IMR-90 (cell line): ENCODE measurements around the gene HCAR3. TPM values are rescaled to one million over a fixed set of nuclear protein-coding genes. Genes with fewer than 3 reads are reported as not detected.
"Not testable (repeated sequence)": the region's sequence is repeated elsewhere in the genome, so short reads cannot be mapped to it uniquely, and the experiment has no call there.

Source experiments
- ATAC-seq: fragments of 200-7000 bp; cut with Tn5 transposase; 2 replicates; pipeline ENCODE4 v1.9.1; 2020; ENCODE audit warnings: low read depth, mild to moderate bottlenecking, moderate library complexity
- BruUV-seq: library from RNA; stranded (reverse); fragments of 400-500 nt; replicated peaks from 2 replicates; lab custom pipeline; 2021; lab: Mats Ljungman, UMichigan
- CTCF ChIA-PET: fragments of 300-600 bp; formaldehyde crosslinking; extraction: SDS; loops from one replicate; lab custom pipeline; 2021; ENCODE audit warnings: antibody characterized with exemption; lab: Yijun Ruan, JAX
- POLR2A ChIA-PET: fragments of 300-600 bp; sonication (Branson Sonifier 250); formaldehyde crosslinking; loops from one replicate; lab custom pipeline; 2022; ENCODE audit warnings: antibody characterized with exemption; ENCODE audit not compliant: unreplicated experiment; lab: Charles Lee
- DNase-seq: peaks from one replicate; pipeline ENCODE4 v3.0.0; 2013
- H2AFZ ChIP-seq: replicated peaks from 2 replicates; pipeline ENCODE3; 2013; ENCODE audit warnings: low read length, mild to moderate bottlenecking; ENCODE audit not compliant: poor library complexity
- H2AK5ac ChIP-seq: 2 replicates; pipeline ENCODE4 v1.6.1; 2013; ENCODE audit warnings: low read depth, low read length, inconsistent platforms
- H2AK9ac ChIP-seq: replicated peaks from 2 replicates; pipeline ENCODE3; 2013; ENCODE audit warnings: mild to moderate bottlenecking, low read depth, low read length, moderate library complexity; ENCODE audit not compliant: poor library complexity
- H2BK120ac ChIP-seq: 2 replicates; pipeline ENCODE4 v1.6.1; 2013; ENCODE audit warnings: low read depth, low read length, inconsistent platforms
- H2BK15ac ChIP-seq: 3 replicates; pipeline ENCODE4 v1.6.1; 2013; ENCODE audit warnings: low read depth, low read length, inconsistent platforms
- H2BK20ac ChIP-seq: 2 replicates; pipeline ENCODE4 v1.6.1; 2013; ENCODE audit warnings: low read depth, mild to moderate bottlenecking, inconsistent platforms, low read length, moderate library complexity
- H2BK5ac ChIP-seq: 2 replicates; pipeline ENCODE4 v1.6.1; 2013; ENCODE audit warnings: mild to moderate bottlenecking, low read depth, low read length, inconsistent platforms; ENCODE audit not compliant: poor library complexity, severe bottlenecking
- H3K14ac ChIP-seq: replicated peaks from 2 replicates; pipeline ENCODE4 v1.6.1; 2013; ENCODE audit warnings: low read depth, low read length, inconsistent platforms
- H3K18ac ChIP-seq: 2 replicates; pipeline ENCODE4 v1.6.1; 2013; ENCODE audit warnings: low read depth, low read length, control low read depth
- H3K23ac ChIP-seq: 2 replicates; pipeline ENCODE4 v1.6.1; 2013; ENCODE audit warnings: low read depth, low read length, inconsistent platforms
- H3K27ac ChIP-seq: 2 replicates; pipeline ENCODE4 v1.5.1; 2013; ENCODE audit warnings: mild to moderate bottlenecking, control low read depth, low read length; ENCODE audit not compliant: insufficient read depth
- H3K27me3 ChIP-seq: 2 replicates; pipeline ENCODE4 v1.6.1; 2013; ENCODE audit warnings: low read length; ENCODE audit not compliant: control insufficient read depth, insufficient read depth
- H3K36me3 ChIP-seq: 2 replicates; pipeline ENCODE4 v1.6.1; 2013; ENCODE audit warnings: low read length, mixed read lengths; ENCODE audit not compliant: control insufficient read depth, insufficient read depth
- H3K4ac ChIP-seq: 2 replicates; pipeline ENCODE4 v1.6.1; 2013; ENCODE audit warnings: low read depth, low read length, inconsistent platforms
- H3K4me1 ChIP-seq: 2 replicates; pipeline ENCODE4 v1.6.1; 2013; ENCODE audit warnings: low read length, mixed read lengths; ENCODE audit not compliant: control insufficient read depth, insufficient read depth
- H3K4me2 ChIP-seq: 2 replicates; pipeline ENCODE4 v1.6.1; 2013; ENCODE audit warnings: low read depth, mild to moderate bottlenecking, control low read depth, low read length, moderate library complexity
- H3K4me3 ChIP-seq: 2 replicates; pipeline ENCODE4 v1.5.1; 2013; ENCODE audit warnings: low read depth, mild to moderate bottlenecking, control low read depth, low read length, moderate library complexity; ENCODE audit not compliant: insufficient read depth
- H3K56ac ChIP-seq: 2 replicates; pipeline ENCODE4 v1.6.1; 2013; ENCODE audit warnings: low read length, inconsistent platforms; ENCODE audit not compliant: insufficient read depth; ENCODE audit errors: extremely low read depth
- H3K79me1 ChIP-seq, 2 experiments: 2 replicates each; pipeline ENCODE4 v1.6.1; 2013; ENCODE audit warnings: low read length in 2 of 2, inconsistent platforms in 1 of 2, low read depth in 1 of 2
- H3K9ac ChIP-seq: 2 replicates; pipeline ENCODE4 v1.6.1; 2013; ENCODE audit warnings: low read depth, low read length, control low read depth
- H3K9me1 ChIP-seq: 2 replicates; pipeline ENCODE4 v1.6.1; 2013; ENCODE audit warnings: low read length, inconsistent platforms; ENCODE audit not compliant: insufficient read depth
- H3K9me3 ChIP-seq: 2 replicates; pipeline ENCODE4 v1.6.1; 2013; ENCODE audit warnings: low read length; ENCODE audit not compliant: control insufficient read depth, insufficient read depth
- H4K20me1 ChIP-seq: 2 replicates; pipeline ENCODE4 v1.6.1; 2013; ENCODE audit warnings: low read length, inconsistent platforms; ENCODE audit not compliant: insufficient read depth
- H4K5ac ChIP-seq: 2 replicates; pipeline ENCODE4 v1.6.1; 2013; ENCODE audit warnings: mild to moderate bottlenecking, low read depth, low read length, control low read depth
- H4K8ac ChIP-seq, 2 experiments: 2 replicates each; pipeline ENCODE4 v1.6.1; 2013; ENCODE audit warnings: low read depth in 2 of 2, low read length in 2 of 2, control low read depth in 1 of 2, inconsistent platforms in 1 of 2
- H4K91ac ChIP-seq: 2 replicates; pipeline ENCODE4 v1.6.1; 2013; ENCODE audit warnings: low read depth, low read length, inconsistent platforms; ENCODE audit not compliant: insufficient read depth
- WGBS, 2 experiments: methylation state at CpG; one replicate each; pipeline versions ENCODE4 v1.1.5 to v1.1.7; 2013; ENCODE audit warnings: missing lambda C conversion rate in 2 of 2; ENCODE audit not compliant: insufficient read length in 1 of 2; ENCODE audit errors: extremely low coverage in 2 of 2; 5-methylcytosine and 5-hydroxymethylcytosine counted together
- dilution Hi-C: fragments of 300-500 bp; cut with HindIII; formaldehyde crosslinking; loops from one replicate; pipeline ENCODE4 v1.14.3; 2018; ENCODE audit warnings: low sequenced_read_pairs; ENCODE audit not compliant: unreplicated experiment
- in situ Hi-C: fragments of 300-500 bp; cut with MboI; formaldehyde crosslinking; loops from 3 replicates; pipeline ENCODE4 v1.14.3; 2019; ENCODE audit warnings: low sequenced_read_pairs, inconsistent platforms, mixed read lengths
- intact Hi-C: fragments of 100-400 bp; cut with micrococcal nuclease; formaldehyde crosslinking; loops from 2 replicates; pipeline ENCODE4 v1.10.0; 2022
- polyA plus RNA-seq, 3 experiments: library from polyadenylated mRNA; depleted of rRNA; stranded (reverse); fragments of >200 nt; gene quantifications; 2 replicates each; pipeline ENCODE4 v1.2.3, GENCODE V29; 2012; ENCODE audit warnings: low replicate concordance in 1 of 3
- total RNA-seq: library from RNA; depleted of rRNA; stranded (reverse); fragments of >200 nt; gene quantifications from 2 replicates; pipeline ENCODE4 v1.2.3, GENCODE V29; 2012

Gene HCAR3
- total and polyA plus RNA-seq, 2 of the 4 experiments (the other 2 are of a cell fraction) = not detected

- DNase-seq, H3K27ac ChIP-seq, H2AK5ac ChIP-seq, H3K4me3 ChIP-seq, H2AK9ac ChIP-seq, H3K18ac ChIP-seq, H2AFZ ChIP-seq, H3K36me3 ChIP-seq, H2BK120ac ChIP-seq, H2BK15ac ChIP-seq, H3K14ac ChIP-seq, H4K91ac ChIP-seq, H3K4ac ChIP-seq, H3K56ac ChIP-seq, H4K20me1 ChIP-seq, POLR2A ChIA-PET, H3K23ac ChIP-seq, dilution Hi-C loops, H3K79me1 ChIP-seq, H4K8ac ChIP-seq, H2BK20ac ChIP-seq, H3K9me3 ChIP-seq, H3K9ac ChIP-seq, H4K5ac ChIP-seq, H3K4me2 ChIP-seq, CTCF ChIA-PET, H3K27me3 ChIP-seq, H2BK5ac ChIP-seq, in situ Hi-C loops, intact Hi-C loops, H3K4me1 ChIP-seq, H3K9me1 ChIP-seq, BruUV-seq: not testable (repeated sequence)
- no CpG with 5 or more reads among the region's 9 CpGs for WGBS, 2 experiments
- ATAC-seq = peak; percentile 77
Measured at GRCh38 chr12:122700038-122700710, 16.4 kb downstream of the HCAR3 start.

- H4K5ac ChIP-seq, H3K27me3 ChIP-seq, H4K20me1 ChIP-seq, H3K56ac ChIP-seq, DNase-seq, H2BK120ac ChIP-seq, H3K4ac ChIP-seq, H3K9me1 ChIP-seq, H3K14ac ChIP-seq, H3K18ac ChIP-seq, H3K79me1 ChIP-seq, H2BK20ac ChIP-seq, H2AFZ ChIP-seq, H4K91ac ChIP-seq, H2AK9ac ChIP-seq, POLR2A ChIA-PET, dilution Hi-C loops, H2BK5ac ChIP-seq, intact Hi-C loops, H3K9ac ChIP-seq, H3K4me2 ChIP-seq, ATAC-seq, CTCF ChIA-PET, H3K4me1 ChIP-seq, BruUV-seq, H3K36me3 ChIP-seq, H2AK5ac ChIP-seq, H3K9me3 ChIP-seq, H4K8ac ChIP-seq, in situ Hi-C loops, H3K23ac ChIP-seq, H3K4me3 ChIP-seq, H3K27ac ChIP-seq, H2BK15ac ChIP-seq: not testable (repeated sequence)
- no CpG with 5 or more reads among the region's 2 CpGs for WGBS, 2 experiments
Measured at GRCh38 chr12:122696922-122697321, 19.7 kb downstream of the HCAR3 start.
